ENCODE data around the gene SLC30A9. TPM values are rescaled to one million over a fixed set of nuclear protein-coding genes. Genes with fewer than 3 reads are reported as not detected.

The SLC30A9 gene
- total RNA-seq (2022; extraction: Qiagen RNA extraction; ENCODE audit: low read depth): 23.6 to 29.6 TPM (median 29.6 TPM) in 5 replicates

DNA sequence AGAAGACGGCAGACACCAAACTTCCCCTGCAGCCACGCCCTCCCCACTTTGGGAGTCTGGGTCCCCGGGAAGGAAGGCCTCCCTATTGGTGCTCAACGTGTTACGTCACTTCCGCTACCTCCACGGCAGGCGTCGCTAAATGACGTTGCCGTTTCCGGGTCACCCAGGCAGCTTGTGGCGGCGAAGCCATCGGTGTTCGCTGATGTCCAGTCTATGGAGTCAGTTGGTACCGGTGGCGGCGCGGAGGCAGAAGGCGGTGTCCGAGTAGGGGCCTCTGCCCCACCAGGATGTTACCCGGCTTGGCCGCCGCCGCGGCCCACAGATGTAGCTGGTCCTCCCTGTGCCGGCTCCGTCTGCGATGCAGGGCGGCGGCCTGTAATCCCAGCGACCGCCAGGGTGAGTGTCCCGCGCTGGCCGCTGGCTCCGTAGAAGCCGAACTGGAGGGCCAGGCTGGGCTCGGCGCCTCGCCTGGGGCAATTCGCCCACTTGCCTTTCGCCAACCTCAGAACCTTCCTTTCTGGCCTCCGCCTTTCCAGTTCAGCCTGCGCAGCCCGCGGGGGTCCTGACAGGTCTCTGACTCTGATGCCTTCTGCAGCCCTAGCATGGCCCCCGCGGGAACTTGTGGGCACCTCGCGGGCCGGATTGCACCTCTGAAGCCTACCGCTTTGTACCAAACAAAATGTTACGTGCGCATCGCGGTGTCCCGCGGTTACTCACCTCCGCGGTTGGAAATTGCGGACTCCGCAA lies at the start of gene SLC30A9:
SLC30A9 (plus strand) TSS at position 166 of the 747 bp plus-strand sequence; CDS start at position 288, 122 bp downstream.

DNA sequence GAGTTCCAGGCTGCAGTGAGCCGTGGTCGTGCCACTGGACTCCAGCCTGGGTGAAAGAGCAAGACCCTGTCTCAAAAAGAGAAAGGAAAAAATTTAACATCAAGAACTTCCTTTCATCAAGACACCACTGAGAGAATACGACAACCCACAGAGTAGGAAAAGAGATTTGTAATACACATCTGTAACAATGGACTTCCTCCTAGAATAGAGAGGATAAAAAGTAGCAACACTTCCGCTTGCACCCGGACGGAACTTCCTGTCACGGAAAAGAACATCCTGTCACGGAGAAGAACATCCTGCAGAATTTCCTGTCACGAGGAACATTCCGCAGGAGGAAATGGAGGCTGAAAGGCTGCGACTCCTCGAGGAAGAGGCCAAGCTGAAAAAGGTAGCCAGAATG lies 8.9 kb upstream of the SLC30A9 start, which contains the start of gene DCAF4L1:
DCAF4L1 (plus strand) TSS at position 301 of the 400 bp plus-strand sequence; CDS start at position 338, 37 bp downstream.

Other genes starting within 250 kb of the SLC30A9 start
- not detected in 5 replicates for gene PHOX2B, start 241.8 kb upstream of the SLC30A9 start, total RNA-seq (2022; extraction: Qiagen RNA extraction; ENCODE audit: low read depth)
- gene TMEM33, start 55.1 kb upstream of the SLC30A9 start, total RNA-seq (2022; extraction: Qiagen RNA extraction; ENCODE audit: low read depth): 33.9 to 57.7 TPM (median 55.7 TPM) in 5 replicates
- gene DCAF4L1, start 8.8 kb upstream of the SLC30A9 start, total RNA-seq (2022; extraction: Qiagen RNA extraction; ENCODE audit: low read depth): 0.09 to 0.24 TPM (median 0.11 TPM) in 5 replicates
- not detected in 5 replicates for gene BEND4, start 162.1 kb downstream of the SLC30A9 start, total RNA-seq (2022; extraction: Qiagen RNA extraction; ENCODE audit: low read depth)

Data from A549 treated with DMSO at 1 μM for 4 hours (cell line).